Right ventricle myocardium superior (tissue), 1 donor: ENCODE results near the gene SH2B2. TPM values are rescaled to one million over a fixed set of nuclear protein-coding genes. Genes with fewer than 3 reads are reported as not detected.

Experiments used
- ATAC-seq: fragments of 200-7000 bp; cut with Tn5 transposase; one replicate; pipeline ENCODE4 v1.9.1; 2020; ENCODE audit warnings: mild to moderate bottlenecking; ENCODE audit not compliant: poor library complexity
- DNase-seq: peaks from one replicate; pipeline ENCODE4 v3.0.0-alpha.2; 2020
- intact Hi-C: fragments of 100-400 bp; cut with DNase I; formaldehyde crosslinking; loops from one replicate; pipeline ENCODE4 v1.11.2; 2022
- total RNA-seq: library from RNA; stranded (reverse); fragmentation: NEBNext Ultra II Directional; extraction: Animal tissue kit (Norgen Biotek cat#: 25700); gene quantifications from one replicate; pipeline ENCODE4 v1.2.1, GENCODE V29; 2021
- donor health status: DM: no; HTN: yes; CAD: no; lungs with severe emphysema.

Gene SH2B2
- total RNA-seq, 1 donor from 2014 or later, result 0.67 TPM

DNA sequence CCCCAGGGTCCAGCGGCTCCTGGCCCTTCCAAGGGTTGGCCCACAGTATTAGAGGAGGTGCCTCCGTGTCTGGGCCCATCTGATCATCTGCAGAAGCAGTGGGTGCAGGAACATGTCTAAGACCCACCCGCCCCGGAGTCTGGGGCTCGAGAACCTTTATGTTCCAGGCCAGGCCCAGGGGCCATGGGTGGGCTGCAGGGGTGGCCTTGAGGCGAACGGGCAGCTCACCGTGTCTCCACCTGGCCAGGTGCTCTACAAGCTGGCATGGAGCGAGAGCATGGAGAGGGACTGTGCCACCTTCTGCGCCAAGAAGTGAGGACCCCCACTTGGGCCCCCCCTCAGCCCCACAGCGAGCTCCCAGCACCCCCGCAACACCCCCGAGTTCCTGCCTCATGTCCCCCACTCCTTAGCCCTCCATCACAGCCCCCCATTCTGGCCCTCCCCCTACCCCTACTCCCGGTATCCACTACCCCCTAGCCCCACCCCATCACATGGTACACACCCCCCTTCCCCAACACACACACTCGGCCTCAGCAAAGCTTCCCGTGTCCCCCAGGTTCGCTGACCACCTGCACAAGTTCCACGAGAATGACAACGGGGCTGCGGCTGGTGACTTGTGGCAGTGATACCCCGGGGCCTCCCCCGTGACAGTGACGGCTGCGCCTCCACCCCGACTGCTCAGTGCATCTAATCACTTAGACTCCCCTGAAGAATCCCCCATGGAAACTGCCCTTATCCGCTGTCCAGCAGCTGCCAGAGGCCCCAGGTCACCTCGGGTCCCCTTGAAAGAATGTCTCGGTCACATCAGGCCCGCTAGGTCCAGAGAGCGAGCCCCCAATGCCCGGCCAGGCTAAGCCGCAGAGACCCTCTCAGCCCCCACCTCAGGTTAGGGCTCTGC lies 4.0 kb upstream of the SH2B2 start:
- DNase-seq, result no peak
- intact Hi-C loops, result no loop called here
- no peak for ATAC-seq

GRCh38 chr7:102283477-102284189 lies 3.0 kb upstream of the SH2B2 start:
- intact Hi-C loops, result no loop called here
- ATAC-seq (no peak), DNase-seq (no peak)

DNA sequence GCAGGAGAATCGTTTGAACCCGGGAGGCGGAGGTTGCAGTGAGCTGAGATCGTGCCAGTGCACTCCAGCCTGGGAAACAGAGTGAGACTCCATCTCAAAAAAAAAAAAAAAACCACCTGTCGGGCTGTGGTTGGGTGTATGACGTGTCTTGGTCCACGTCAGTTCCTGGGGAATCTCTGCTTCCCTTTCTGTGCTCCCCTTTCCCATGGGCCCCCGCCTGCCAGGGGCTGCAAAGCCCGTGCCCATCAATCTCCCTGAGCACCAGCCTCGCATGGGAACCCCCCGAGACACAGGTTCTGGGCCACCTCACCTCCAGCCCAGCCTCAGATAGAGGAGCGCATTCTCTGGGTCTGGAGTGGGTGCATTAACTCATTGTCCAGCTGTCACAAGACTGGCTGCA lies 2.3 kb upstream of the SH2B2 start:
- ATAC-seq, result no peak
- intact Hi-C loops, result no loop called here
- DNase-seq, result no peak

- intact Hi-C loops, result no loop called here
- peak; percentile 83 for DNase-seq
- ATAC-seq, result no peak
These were observed 1.7 kb upstream of the SH2B2 start for GRCh38 chr7:102284891-102285539.

DNA sequence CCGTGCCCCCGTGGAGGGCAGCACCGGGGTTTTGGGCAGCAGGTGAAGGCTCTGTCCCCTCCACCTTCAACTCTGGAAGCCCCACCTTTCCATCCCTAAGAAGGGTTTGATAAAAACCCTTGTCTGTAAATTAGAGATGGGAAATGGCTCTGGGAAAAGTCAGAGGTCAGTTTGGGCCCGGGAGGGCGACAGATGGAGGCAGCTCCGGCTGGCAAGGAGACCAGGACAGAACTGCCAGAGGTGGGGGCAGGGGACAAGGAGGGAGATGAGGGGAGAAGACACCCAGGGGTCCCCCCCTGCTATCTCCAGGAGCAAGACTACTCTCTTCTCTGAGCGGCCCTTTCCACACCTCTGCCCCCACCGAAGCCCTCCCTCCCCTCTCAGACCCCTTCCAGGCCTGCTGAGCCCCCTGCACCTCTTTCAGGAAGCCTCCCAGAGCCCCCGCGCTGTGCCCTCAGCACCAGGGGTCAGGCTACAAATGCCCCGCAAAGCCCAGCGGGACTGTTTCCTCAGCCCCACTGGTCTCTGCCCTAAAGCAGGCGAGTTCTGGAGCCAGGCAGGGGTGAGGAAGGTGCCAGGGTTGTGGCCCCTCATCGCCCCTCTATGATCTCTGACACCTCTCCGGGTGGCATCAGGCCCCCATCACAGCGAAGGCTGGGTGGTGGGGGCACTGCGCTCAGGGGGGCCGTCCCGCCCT lies 980 bp upstream of the SH2B2 start:
- intact Hi-C loops, result no loop called here
- no peak for DNase-seq
- ATAC-seq, result peak; percentile 3

- DNase-seq, result peak; percentile 59
- peak; percentile 56 for ATAC-seq
- intact Hi-C loops, result no loop called here
These were observed 678 bp downstream of the SH2B2 start for GRCh38 chr7:102287111-102287980.

GRCh38 chr7:102287981-102288278 lies 1.3 kb downstream of the SH2B2 start:
- ATAC-seq (no peak), DNase-seq (no peak)
- intact Hi-C loops, result no loop called here

DNA sequence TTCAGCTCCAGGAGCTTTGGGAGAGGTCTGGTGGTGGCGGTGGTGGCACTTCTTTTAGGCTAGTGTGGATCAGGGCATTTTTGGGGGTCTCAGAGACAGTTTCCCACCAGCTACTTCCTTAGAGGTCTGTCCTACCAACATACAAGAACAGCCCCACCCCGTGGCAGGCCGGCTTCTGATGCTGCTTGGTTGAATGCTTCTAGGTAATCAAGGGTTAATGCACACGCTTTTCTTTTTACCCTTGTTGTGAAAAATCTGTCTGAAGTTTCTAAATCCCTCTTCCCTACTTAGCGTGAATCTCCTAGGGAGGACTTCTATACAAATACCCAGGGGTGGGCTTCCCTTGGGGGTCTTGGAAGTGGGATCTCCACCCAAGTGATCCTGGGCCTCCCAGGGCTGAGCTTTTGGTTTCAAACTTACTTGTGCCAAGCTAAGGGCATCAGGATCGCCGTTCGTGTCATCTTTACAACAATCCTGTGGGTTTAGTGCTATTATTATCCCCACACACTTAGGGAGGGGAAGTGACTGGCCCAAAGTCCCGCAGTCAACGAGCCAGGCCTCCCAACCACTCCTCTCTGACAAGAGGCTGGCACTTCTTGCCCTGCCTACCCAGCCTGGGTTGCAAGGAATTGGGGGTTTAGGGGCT lies 1.7 kb downstream of the SH2B2 start:
- DNase-seq (no peak), ATAC-seq (no peak)
- intact Hi-C loops, result no loop called here

DNA sequence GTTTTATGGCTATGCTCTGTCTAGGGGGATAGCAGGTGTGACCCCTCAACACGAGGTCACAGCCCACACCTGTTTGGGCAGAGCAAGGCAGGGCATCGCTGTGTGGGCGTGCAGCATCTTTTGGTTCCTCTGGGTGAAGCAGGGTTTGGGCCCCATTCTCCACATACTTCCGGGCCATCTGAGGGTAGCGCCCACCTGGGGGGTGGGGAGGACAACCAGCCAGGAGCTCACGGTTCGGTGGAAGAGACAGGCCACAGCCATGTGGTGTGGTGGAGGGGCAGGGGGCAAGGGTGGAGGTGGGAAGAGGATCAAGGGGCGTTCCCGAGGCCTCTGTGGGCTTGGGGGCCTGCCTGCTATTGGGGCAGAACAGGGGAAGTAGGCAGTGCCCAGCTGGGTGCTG lies 2.4 kb downstream of the SH2B2 start:
- ATAC-seq (no peak), DNase-seq (no peak)
- intact Hi-C loops, result no loop called here

GRCh38 chr7:102291056-102291915 lies 4.6 kb downstream of the SH2B2 start:
- ATAC-seq (no peak), DNase-seq (no peak)
- intact Hi-C loops, result no loop called here

DNA sequence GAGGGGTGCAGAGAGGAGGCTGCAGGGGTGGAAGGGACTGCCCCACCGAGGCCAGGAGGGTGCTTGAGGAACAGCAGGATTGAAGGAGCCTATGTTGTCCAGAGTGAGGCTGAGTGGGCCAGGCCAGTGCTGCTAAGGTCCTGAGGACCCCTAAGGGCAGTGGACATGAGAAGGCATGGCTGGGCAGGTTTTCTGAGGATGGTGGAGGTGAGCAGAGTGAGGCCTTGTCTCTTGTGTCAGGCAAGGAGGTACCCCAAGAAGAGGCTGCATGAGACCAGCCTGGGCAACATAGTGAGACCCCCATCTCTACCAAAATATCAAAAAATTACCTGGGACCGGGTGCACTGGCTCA lies 5.2 kb downstream of the SH2B2 start:
- ATAC-seq (no peak), DNase-seq (no peak)
- intact Hi-C loops, result no loop called here

DNA sequence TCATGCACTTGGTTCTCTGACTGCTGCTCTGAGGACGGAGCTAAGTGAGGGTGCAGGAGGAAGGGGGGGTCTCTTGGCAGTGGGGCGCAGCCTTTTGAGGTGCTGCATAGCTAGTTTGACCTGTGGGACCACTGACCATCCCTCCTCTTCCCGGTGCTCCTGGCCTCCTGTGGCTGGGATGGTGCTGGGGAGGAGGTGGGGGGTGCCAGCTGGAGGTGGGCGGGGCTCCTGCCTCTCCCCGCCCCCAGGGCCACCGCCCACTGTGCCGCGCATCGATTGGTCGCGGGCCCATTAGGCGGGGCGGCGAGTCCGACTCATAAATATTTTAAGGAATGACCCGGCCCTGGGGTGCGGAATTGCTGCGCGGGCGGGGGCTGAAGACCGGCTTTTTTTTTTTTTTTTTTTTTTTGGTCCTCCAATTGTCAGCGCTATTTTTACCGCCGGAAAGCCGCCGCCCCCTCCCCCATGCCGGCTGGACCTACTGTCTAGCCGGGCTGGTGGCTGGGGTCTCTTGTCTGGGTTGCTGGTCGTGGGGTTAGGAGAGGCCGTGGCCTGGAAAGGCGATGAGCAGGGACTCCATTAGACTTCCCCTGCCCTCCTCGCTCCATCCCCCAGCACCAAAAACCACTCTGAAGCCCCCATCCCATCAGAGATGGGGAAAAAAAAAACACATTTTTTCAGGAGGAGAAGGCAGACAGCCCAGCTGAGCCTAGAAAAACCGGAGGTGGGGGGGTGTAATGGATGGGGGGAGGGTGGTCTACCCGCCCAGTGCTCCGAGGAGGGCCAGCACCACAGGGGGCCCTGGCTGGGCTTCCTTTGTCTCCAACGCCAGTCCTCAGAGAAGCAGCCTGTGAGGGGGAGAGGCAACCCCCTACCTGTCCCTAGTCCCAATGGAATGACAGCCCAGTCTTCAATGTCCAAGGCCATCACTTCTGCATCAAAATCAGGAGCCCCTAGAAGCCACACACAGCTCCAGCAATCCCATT lies 6.4 kb downstream of the SH2B2 start:
- intact Hi-C loops, result no loop called here
- no peak for ATAC-seq

GRCh38 chr7:102294589-102294988 lies 7.9 kb downstream of the SH2B2 start:
- no peak for ATAC-seq
- intact Hi-C loops, result no loop called here

More for the DNA sequence above, 6.4 kb downstream of the SH2B2 start:
- no peak for DNase-seq

DNA sequence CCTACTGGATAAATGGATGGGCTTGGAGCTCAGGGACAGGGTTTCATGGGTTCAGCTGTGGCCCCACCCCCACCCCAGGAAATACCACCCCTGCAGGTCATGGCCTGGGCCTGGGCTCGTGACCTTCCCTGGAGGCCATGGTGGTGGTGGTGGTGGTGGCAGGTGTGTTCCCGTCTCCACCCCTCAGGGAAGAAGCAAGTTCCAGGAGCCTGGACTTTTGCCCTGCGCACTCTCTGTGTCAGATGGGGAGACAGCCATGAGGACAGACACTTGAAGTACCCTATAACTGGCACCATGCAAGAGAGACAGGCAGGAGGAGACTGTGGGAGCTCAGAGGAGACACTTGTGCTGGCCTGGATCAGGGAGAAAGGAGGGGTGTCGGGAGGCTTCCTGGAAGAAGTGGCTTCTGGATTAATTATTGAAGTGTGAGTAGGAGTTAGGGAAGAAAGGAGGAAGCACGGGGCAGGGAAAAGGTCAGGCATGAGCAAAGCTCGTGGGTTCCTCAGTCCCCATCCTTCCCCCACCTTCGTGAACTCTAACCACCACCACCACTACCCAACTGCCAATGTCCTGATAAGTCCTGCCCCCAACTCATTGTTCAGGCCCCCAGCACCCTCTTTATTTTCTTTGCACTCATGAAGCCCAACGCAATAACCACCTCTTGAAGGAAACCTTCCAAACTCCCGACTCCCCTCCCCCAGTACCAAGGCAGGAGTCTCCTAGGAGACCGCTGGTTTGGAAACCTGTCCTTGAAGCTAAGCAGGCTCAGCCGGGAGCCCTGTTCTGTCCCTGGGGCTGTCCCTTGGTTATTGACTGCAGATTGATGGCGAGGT lies 8.9 kb downstream of the SH2B2 start:
- DNase-seq (no peak), ATAC-seq (no peak)
- intact Hi-C loops, result no loop called here

More at GRCh38 chr7:102294589-102294988, 7.9 kb downstream of the SH2B2 start:
- no peak for DNase-seq

DNA sequence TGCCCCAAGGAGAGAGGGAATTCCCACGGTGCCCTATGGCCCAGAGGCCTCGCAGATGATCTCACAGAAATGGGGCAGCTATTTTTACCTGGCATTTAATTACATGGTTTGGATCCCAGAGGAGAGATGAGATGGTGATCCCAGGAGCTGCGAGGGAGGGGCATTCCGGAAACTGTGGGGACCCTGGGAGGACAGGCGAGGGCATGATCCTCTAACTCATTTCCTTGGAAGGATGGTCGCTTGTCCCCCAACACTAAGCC lies 9.4 kb downstream of the SH2B2 start:
- no peak for ATAC-seq
- intact Hi-C loops, result no loop called here
- DNase-seq, result no peak
